Mesendoderm (in vitro differentiated cells): ENCODE results near the gene CTNND2.

Experiments used
- DNase-seq: peaks from one replicate; pipeline ENCODE4 v3.0.0; 2013
- H2AK5ac ChIP-seq: 2 replicates; pipeline ENCODE4 v1.6.1; 2013; ENCODE audit warnings: low read length, inconsistent platforms
- H2BK120ac ChIP-seq: 2 replicates; pipeline ENCODE4 v1.6.1; 2013; ENCODE audit warnings: low read depth, mild to moderate bottlenecking, low read length, moderate library complexity, mixed read lengths
- H2BK15ac ChIP-seq: replicated peaks from 2 replicates; pipeline ENCODE4 v1.6.1; 2013; ENCODE audit warnings: low read depth, mild to moderate bottlenecking, moderate library complexity
- H2BK5ac ChIP-seq: 2 replicates; pipeline ENCODE4 v1.6.1; 2013; ENCODE audit warnings: low read length, inconsistent platforms
- H3K18ac ChIP-seq: 2 replicates; pipeline ENCODE4 v1.6.1; 2013; ENCODE audit warnings: mild to moderate bottlenecking, low read length, mixed read lengths
- H3K23ac ChIP-seq: one replicate; pipeline ENCODE4 v1.6.1; 2013; ENCODE audit warnings: low read length
- H3K27ac ChIP-seq: 2 replicates; pipeline ENCODE4 v1.5.1; 2013; ENCODE audit warnings: low read depth, mild to moderate bottlenecking, inconsistent platforms, low read length, moderate library complexity
- H3K27me3 ChIP-seq: 2 replicates; pipeline ENCODE4 v1.6.1; 2013; ENCODE audit warnings: low read length, control low read depth, mild to moderate bottlenecking, inconsistent platforms; ENCODE audit not compliant: insufficient read depth, poor library complexity
- H3K36me3 ChIP-seq: 2 replicates; pipeline ENCODE4 v1.6.1; 2013; ENCODE audit warnings: low read length, inconsistent platforms; ENCODE audit not compliant: control insufficient read depth, insufficient read depth
- H3K4ac ChIP-seq: one replicate; pipeline ENCODE4 v1.6.1; 2013; ENCODE audit warnings: low read depth, mild to moderate bottlenecking, low read length, moderate library complexity
- H3K4me1 ChIP-seq: 2 replicates; pipeline ENCODE4 v1.6.1; 2013; ENCODE audit warnings: low read depth, low read length, inconsistent platforms; ENCODE audit not compliant: control insufficient read depth
- H3K4me2 ChIP-seq: 2 replicates; pipeline ENCODE4 v1.6.1; 2013; ENCODE audit warnings: low read length
- H3K4me3 ChIP-seq: 2 replicates; pipeline ENCODE4 v1.5.1; 2013; ENCODE audit warnings: mild to moderate bottlenecking, low read length
- H3K56ac ChIP-seq: one replicate; pipeline ENCODE4 v1.6.1; 2013; ENCODE audit warnings: low read length
- H3K79me1 ChIP-seq: 2 replicates; pipeline ENCODE4 v1.6.1; 2013; ENCODE audit warnings: low read length, inconsistent platforms
- H3K79me2 ChIP-seq: 2 replicates; pipeline ENCODE4 v1.6.1; 2013; ENCODE audit warnings: mild to moderate bottlenecking, low read length; ENCODE audit not compliant: control insufficient read depth, insufficient read depth
- H3K9ac ChIP-seq: 2 replicates; pipeline ENCODE4 v1.6.1; 2013; ENCODE audit warnings: low read length, inconsistent platforms
- H4K5ac ChIP-seq: one replicate; pipeline ENCODE4 v1.6.1; 2013; ENCODE audit warnings: low read length
- H4K8ac ChIP-seq: one replicate; pipeline ENCODE4 v1.6.1; 2013; ENCODE audit warnings: low read depth, mild to moderate bottlenecking, control low read depth, low read length, moderate library complexity
- WGBS: extraction: QIAGEN DNeasy Blood & Tissue Kit; methylation state at CpG from one replicate; pipeline ENCODE4 v1.1.7; 2013; ENCODE audit warnings: low lambda C conversion rate, missing lambda C conversion rate; ENCODE audit not compliant: insufficient coverage; ENCODE audit errors: extremely low coverage; 5-methylcytosine and 5-hydroxymethylcytosine counted together

CTNND2 gene

DNA sequence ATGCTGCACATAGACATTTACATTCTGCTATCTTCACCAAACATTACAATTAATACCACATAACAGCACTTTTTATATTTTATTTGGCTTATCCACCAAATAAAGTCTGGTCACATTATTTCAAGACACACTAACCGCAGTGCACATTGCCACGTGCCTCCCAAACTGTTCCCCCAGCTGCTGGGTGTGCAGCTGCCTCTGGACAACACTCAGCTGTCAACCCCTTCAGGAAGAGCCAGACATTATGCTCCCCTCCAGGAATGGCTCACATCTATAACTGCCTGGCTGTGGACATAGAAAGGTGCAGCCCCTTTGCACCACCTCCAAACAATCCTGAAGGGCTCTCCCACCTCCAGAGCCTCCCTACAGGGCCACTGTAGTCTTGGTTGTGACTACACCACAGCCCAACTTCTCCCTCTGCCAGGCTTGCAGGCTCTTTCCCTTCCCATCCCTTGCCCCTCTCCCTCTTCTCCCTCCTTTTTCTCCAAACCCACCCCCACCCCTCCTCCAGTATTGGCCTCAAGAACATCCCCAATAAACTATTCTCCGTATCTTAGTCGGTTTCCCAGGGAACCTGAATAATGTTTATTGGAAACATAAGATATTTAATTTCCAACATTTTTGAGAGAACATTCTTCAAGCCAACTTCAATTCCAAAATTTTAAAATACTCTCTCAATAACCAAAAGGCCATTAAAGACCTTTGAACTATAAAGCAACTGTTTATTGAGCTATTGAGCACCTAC is 372.3 kb downstream of the CTNND2 start:
- Histone ChIP-seq H3K56ac (no peak overlapping the region), H4K8ac (no peak overlapping the region), H3K4me1 (no peaks in the 10 kb centered on the region), H3K4me3 (no peak overlapping the region), H3K79me2 (no peaks in the 10 kb centered on the region), H3K27ac (no peak overlapping the region), H3K18ac (no peak overlapping the region), H2BK5ac (no peak overlapping the region), H3K9ac (no peak overlapping the region), H3K27me3 (no peaks in the 10 kb centered on the region), H3K23ac (no peak overlapping the region), H3K4me2 (no peak overlapping the region), H3K36me3 (no peaks in the 10 kb centered on the region), H4K5ac (no peak overlapping the region), H3K79me1 (no peaks in the 10 kb centered on the region), H2AK5ac (no peak overlapping the region), H2BK120ac (no peak overlapping the region), H2BK15ac (no peak overlapping the region), H3K4ac (no peak overlapping the region)
- DNase-seq, result no peak
- no CpG with 5 or more reads among the region's 4 CpGs for WGBS

DNA sequence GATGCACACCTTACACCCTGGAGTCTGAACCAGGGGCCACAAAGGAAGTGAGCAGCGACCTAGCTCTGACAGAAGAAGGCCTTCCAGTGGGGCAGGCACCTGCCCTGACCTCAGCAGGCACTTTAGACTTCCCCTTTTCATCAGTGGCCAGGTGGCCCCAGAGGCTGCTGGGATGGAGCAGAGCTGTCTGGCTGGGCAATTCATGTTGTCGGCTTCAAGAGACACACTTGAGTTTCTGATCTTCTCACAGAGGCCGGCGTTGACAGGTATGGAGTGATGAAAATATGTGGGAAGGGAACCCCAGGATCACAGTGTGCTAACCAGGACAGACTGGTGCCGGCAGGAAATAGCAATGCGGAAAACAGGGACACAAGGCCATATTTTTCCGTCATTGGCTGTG is 375.5 kb downstream of the CTNND2 start:
- H3K23ac ChIP-seq, result no peak overlapping the region
- H3K36me3 ChIP-seq, result no peaks in the 10 kb centered on the region
- no peak overlapping the region for H4K8ac ChIP-seq
- H4K5ac ChIP-seq, result no peak overlapping the region
- H3K27me3 ChIP-seq, result no peaks in the 10 kb centered on the region
- no peak overlapping the region for H3K4me3 ChIP-seq
- no CpG with 5 or more reads among the region's 7 CpGs for WGBS
- H3K79me2 ChIP-seq, result no peaks in the 10 kb centered on the region
- no peaks in the 10 kb centered on the region for H3K79me1 ChIP-seq
- H3K4me1 ChIP-seq, result no peaks in the 10 kb centered on the region
- H3K18ac ChIP-seq, result no peak overlapping the region
- DNase-seq, result no peak
- no peak overlapping the region for H3K4me2 ChIP-seq
- H2BK120ac ChIP-seq, result no peak overlapping the region
- H2BK5ac ChIP-seq, result no peak overlapping the region
- H3K56ac ChIP-seq, result no peak overlapping the region
- no peak overlapping the region for H3K4ac ChIP-seq
- no peak overlapping the region for H2BK15ac ChIP-seq
- no peak overlapping the region for H3K27ac ChIP-seq
- H3K9ac ChIP-seq, result no peak overlapping the region
- no peak overlapping the region for H2AK5ac ChIP-seq

DNA sequence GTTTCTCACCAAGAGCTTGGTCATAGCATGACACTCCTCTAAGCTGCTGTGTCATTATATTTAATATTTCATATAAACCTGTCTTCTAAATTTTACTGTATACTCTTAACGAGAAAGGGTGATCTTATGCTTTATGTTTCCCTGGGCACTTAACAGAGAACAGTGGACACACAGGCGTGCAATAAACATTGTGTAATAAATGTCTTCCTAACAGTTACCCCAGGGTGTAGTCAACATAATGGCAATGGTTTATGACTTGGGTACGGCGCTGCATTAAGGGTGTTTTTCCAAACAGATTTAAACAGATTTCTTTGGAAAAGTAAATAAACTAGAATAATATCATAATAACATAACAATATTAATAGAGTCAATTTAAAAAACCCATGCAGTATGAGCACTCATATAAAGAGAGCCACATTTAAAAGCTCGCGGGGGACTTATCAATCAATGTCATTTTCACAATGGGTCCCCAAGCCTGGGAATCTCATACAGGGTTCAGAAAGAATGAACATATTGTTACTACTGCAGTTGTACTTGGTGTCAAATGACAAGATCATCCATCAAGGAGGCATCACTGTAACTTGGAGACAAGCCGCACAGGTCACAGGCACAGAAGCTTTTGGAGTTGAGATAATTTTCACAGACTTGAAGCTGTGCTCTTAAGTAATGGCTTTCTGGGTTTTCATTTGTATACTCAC is 376.4 kb downstream of the CTNND2 start:
- Histone ChIP-seq H3K4me3 (no peak overlapping the region), H3K9ac (no peak overlapping the region), H2BK5ac (no peak overlapping the region), H2BK15ac (no peak overlapping the region), H3K56ac (no peak overlapping the region), H3K4ac (no peak overlapping the region), H2AK5ac (no peak overlapping the region), H3K79me2 (no peaks in the 10 kb centered on the region), H3K23ac (no peak overlapping the region), H4K8ac (no peak overlapping the region), H3K18ac (no peak overlapping the region), H3K36me3 (no peaks in the 10 kb centered on the region), H2BK120ac (no peak overlapping the region), H3K27ac (no peak overlapping the region), H3K79me1 (no peaks in the 10 kb centered on the region), H3K27me3 (no peaks in the 10 kb centered on the region), H3K4me1 (no peaks in the 10 kb centered on the region), H4K5ac (no peak overlapping the region), H3K4me2 (no peak overlapping the region)
- no CpG with 5 or more reads among the region's 7 CpGs for WGBS
- no peak for DNase-seq

DNA sequence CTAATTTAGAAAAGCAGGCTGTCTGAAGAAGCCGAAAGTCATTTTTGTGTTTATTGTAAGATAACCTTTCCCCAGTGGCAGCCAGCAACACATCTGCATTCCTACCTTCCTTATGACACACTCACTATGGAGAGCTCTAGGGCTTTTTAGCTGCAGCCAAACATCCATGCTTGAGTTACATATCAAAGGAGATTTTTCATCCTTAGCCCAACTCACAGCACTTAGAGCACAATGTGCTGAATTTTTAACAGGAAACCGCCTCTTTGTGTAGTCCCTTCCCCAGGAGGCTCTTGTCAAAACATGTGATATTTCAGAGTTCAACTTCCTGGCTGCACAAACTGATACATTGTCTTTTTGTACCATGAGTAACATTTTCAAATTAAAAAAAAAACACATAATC is 379.2 kb downstream of the CTNND2 start:
- Histone ChIP-seq H4K8ac (no peak overlapping the region), H2BK15ac (no peak overlapping the region), H4K5ac (no peak overlapping the region), H3K18ac (no peak overlapping the region), H2BK5ac (no peak overlapping the region), H3K27ac (no peak overlapping the region), H2BK120ac (no peak overlapping the region), H3K23ac (no peak overlapping the region), H3K4ac (peak overlapping the region; percentile 23), H3K36me3 (no peaks in the 10 kb centered on the region), H3K27me3 (no peaks in the 10 kb centered on the region), H3K79me1 (no peaks in the 10 kb centered on the region), H3K4me3 (no peak overlapping the region), H3K4me2 (no peak overlapping the region), H3K56ac (no peak overlapping the region), H3K4me1 (no peaks in the 10 kb centered on the region), H3K9ac (no peak overlapping the region), H3K79me2 (no peaks in the 10 kb centered on the region), H2AK5ac (no peak overlapping the region)
- peak; percentile 39 for DNase-seq
- WGBS, result no CpG with 5 or more reads among the region's 2 CpGs

DNA sequence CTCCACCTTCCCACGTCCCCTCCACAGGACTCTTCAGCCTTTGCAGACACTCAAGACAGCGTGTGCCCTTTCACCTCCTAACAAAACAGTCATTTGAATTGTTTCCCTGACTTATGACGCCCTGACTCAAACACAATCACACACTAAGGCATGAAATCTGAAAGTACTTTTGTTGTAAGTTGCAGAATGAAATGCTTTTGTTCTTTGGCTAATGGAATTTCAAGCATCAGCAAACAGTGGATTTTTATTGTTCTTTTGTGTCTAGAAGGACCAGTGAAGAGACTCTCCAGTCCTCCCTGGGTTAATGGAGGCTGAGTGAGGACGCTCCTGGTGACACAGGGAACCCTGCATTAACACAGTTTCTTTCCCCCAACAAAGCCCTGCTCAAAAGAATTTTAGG is 380.1 kb downstream of the CTNND2 start:
- Histone ChIP-seq H3K79me1 (no peaks in the 10 kb centered on the region), H3K56ac (no peak overlapping the region), H3K9ac (no peak overlapping the region), H2BK5ac (no peak overlapping the region), H4K8ac (no peak overlapping the region), H3K18ac (no peak overlapping the region), H4K5ac (no peak overlapping the region), H3K79me2 (no peaks in the 10 kb centered on the region), H3K36me3 (no peaks in the 10 kb centered on the region), H3K4me3 (no peak overlapping the region), H3K27ac (no peak overlapping the region), H2BK120ac (no peak overlapping the region), H3K23ac (no peak overlapping the region), H3K4me2 (no peak overlapping the region), H3K27me3 (no peaks in the 10 kb centered on the region), H2BK15ac (no peak overlapping the region), H2AK5ac (no peak overlapping the region), H3K4ac (no peak overlapping the region), H3K4me1 (no peaks in the 10 kb centered on the region)
- no CpG with 5 or more reads among the region's 4 CpGs for WGBS
- DNase-seq, result peak; percentile 9
